Sciatic nerve (tissue), 2 donors: Measurements from ENCODE around the gene ADAMTS8. TPM values are rescaled to one million over a fixed set of nuclear protein-coding genes. Genes with fewer than 3 reads are reported as not detected.

Source experiments
- ATAC-seq: fragments of 200-7000 bp; cut with Tn5 transposase; one replicate; pipeline ENCODE4 v1.9.1; 2020; ENCODE audit warnings: mild to moderate bottlenecking, moderate library complexity
- DNase-seq: peaks from one replicate; pipeline ENCODE4 v3.0.0-alpha.2; 2020; ENCODE audit warnings: low spot score
- intact Hi-C: fragments of 100-400 bp; cut with DNase I; formaldehyde crosslinking; loops from one replicate; pipeline ENCODE4 v1.14.2; 2022
- total RNA-seq: library from RNA; stranded (reverse); fragmentation: NEBNext Ultra II Directional; extraction: Animal tissue kit (Norgen Biotek cat#: 25700); gene quantifications from one replicate; pipeline ENCODE4 v1.2.1, GENCODE V29; 2021
- donor health status: DM: no; HTN: no; CAD: no.
- donor health status: DM: no; HTN: no; CAD: no.

ADAMTS8 gene
- total RNA-seq, 1 donor from 2014 or later: 4.1 TPM

GRCh38 chr11:130408901-130409300, 19.5 kb downstream of the ADAMTS8 start:
- intact Hi-C loops: no loop called here
- DNase-seq: no peak
- ATAC-seq: no peak

GRCh38 chr11:130408401-130408890, 20.0 kb downstream of the ADAMTS8 start:
- ATAC-seq (no peak), DNase-seq (no peak)
- intact Hi-C loops: no loop called here

- DNase-seq: no peak
- ATAC-seq: no peak
- intact Hi-C loops: no loop called here
Measured at GRCh38 chr11:130407978-130408377, 20.4 kb downstream of the ADAMTS8 start.

- no peak for DNase-seq
- no peak for ATAC-seq
- intact Hi-C loops: no loop called here
Measured at GRCh38 chr11:130405428-130405827, 23.0 kb downstream of the ADAMTS8 start.

GRCh38 chr11:130404727-130405126, 23.7 kb downstream of the ADAMTS8 start:
- DNase-seq (no peak), ATAC-seq (no peak)
- intact Hi-C loops: no loop called here

DNA sequence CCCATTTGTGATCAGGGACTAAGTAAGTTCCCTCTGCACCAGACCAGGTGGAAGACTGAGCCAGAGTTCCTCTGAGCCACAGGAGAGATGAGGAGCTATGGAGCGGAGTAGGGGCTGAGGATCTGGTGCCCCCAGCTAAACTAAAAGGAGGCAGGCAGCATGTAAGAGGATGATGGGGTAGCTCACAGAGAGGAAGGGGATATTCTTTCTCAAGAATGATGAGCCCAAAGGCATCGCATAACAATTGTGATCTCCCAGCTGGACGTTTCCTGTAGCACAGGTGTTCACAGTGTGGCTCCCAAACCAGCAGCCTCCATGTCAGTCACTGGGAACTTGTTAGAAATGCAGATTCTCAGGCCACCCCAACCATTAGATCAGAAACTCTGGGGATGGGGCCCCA, 24.4 kb downstream of the ADAMTS8 start:
- DNase-seq (no peak), ATAC-seq (no peak)
- intact Hi-C loops: no loop called here

DNA sequence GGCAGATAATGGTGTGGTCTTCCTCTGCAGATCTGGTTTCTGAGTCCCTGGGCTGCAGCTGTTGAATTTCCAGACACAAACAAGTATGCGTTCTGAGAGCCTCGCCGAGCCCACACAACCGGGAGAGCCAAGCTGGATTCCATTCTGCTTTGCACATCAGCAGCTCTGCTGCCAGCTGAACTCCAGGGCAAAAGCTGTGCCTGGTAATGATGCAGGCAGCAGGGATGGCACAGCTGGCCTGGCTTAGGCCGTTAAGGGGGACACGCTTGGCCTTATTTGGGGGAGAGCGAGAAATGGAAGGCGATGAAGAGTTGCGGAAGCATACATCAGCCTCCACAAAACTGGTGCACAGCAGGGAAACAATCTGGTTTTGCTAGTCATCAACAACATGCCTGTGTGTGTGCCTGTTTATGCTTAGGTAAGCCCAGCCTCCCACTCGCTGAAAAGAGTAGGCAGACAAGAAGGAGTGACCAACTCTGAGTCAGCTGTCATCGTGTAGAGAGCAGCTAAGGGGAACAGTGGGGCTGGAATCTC, 25.1 kb downstream of the ADAMTS8 start:
- intact Hi-C loops: no loop called here
- ATAC-seq (peak; percentile 71), DNase-seq (peak; percentile 76)

- intact Hi-C loops: no loop called here
- ATAC-seq (no peak), DNase-seq (no peak)
Measured at GRCh38 chr11:130402570-130402969, 25.8 kb downstream of the ADAMTS8 start.

GRCh38 chr11:130400781-130401483, 27.5 kb downstream of the ADAMTS8 start:
- intact Hi-C loops: no loop called here
- peak; percentile 79 for ATAC-seq
- DNase-seq: no peak

- intact Hi-C loops: no loop called here
- ATAC-seq (no peak), DNase-seq (no peak)
Measured at GRCh38 chr11:130399196-130399595, 29.2 kb downstream of the ADAMTS8 start.

- no peak for DNase-seq
- ATAC-seq: no peak
- intact Hi-C loops: no loop called here
Measured at GRCh38 chr11:130397780-130398179, 30.6 kb downstream of the ADAMTS8 start.

- intact Hi-C loops: no loop called here
- no peak for ATAC-seq
Measured at GRCh38 chr11:130396965-130397364, 31.4 kb downstream of the ADAMTS8 start.

GRCh38 chr11:130394615-130395014, 33.8 kb downstream of the ADAMTS8 start:
- intact Hi-C loops: no loop called here
- ATAC-seq: no peak
- no peak for DNase-seq

More at GRCh38 chr11:130396965-130397364, 31.4 kb downstream of the ADAMTS8 start:
- no peak for DNase-seq

DNA sequence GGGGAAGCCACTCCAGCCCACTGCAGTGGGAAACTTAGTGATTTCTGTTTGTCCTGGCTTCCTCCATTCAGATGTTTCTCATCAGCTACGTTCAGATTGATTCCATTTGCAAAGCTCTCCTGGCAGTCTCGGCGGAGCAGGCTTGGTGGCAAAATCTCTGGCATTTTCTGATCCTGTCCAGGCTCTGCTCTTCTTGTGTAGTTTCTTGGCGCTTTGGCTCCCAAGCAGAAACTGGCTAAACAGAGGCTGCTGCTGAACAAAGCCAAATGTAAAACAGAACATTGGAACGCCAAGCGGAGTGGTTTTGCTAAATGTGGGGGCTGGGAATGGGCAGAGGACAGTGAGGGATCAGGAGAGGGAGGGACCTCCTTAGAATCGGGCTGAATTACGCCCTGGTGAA, 36.7 kb downstream of the ADAMTS8 start:
- intact Hi-C loops: no loop called here
- no peak for DNase-seq

GRCh38 chr11:130390071-130390758, 38.2 kb downstream of the ADAMTS8 start:
- intact Hi-C loops: no loop called here
- ATAC-seq: peak; percentile 76
- no peak for DNase-seq

More for the DNA sequence above, 36.7 kb downstream of the ADAMTS8 start:
- ATAC-seq: no peak

GRCh38 chr11:130389335-130389935, 39.0 kb downstream of the ADAMTS8 start:
- intact Hi-C loops: no loop called here
- DNase-seq (no peak), ATAC-seq (no peak)

GRCh38 chr11:130388607-130389205, 39.7 kb downstream of the ADAMTS8 start:
- no peak for ATAC-seq
- intact Hi-C loops: no loop called here
- DNase-seq: no peak

GRCh38 chr11:130386056-130386455, 42.4 kb downstream of the ADAMTS8 start:
- ATAC-seq (no peak), DNase-seq (no peak)
- intact Hi-C loops: no loop called here
